ENCODE data around the gene SRA1.
A peak's percentile ranks its signal among the peaks of the same experiment; 100 is the strongest.

The SRA1 gene

GRCh38 chr5:140547508-140548299 lies 9.6 kb downstream of the SRA1 start, which contains the start of gene EIF4EBP3:
TSS of gene EIF4EBP3 (plus strand) at chr5:140547662. CDS start at chr5:140547738, 76 bp downstream.
- CTCF ChIA-PET = interaction anchor here (0.8 to 3.5 kb wide), 18 partner anchors 10 to 185 kb away, joined by 3 to 36 read pairs (median 4); partner anchors contain the start of genes APBB3, CD14, IK and NDUFA2
- peak; percentile 77 for DNase-seq (ENCODE audit: low read depth, low spot score)
- H3K4me3 ChIP-seq (ENCODE audit: low read depth, low read length) = peak within 1 kb of the TSS; percentile 49
- POLR2A ChIA-PET = interaction anchor here (0.7 to 3.0 kb wide), 12 partner anchors 9 to 152 kb away, joined by 3 to 24 read pairs (median 4); partner anchors contain the start of genes ANKHD1, APBB3, IK and NDUFA2
- TF ChIP-seq CTCF (IDR thresholded peaks at IDR 0.05; ENCODE audit: insufficient read depth, low read length, missing control alignments) = peak; percentile 70

- no peak for DNase-seq (ENCODE audit: low read depth, low spot score)
- ChIA-PET POLR2A (interaction anchor here (0.7 to 3.0 kb wide), 12 partner anchors 8 to 153 kb away, joined by 3 to 24 read pairs (median 4); partner anchors contain the start of genes ANKHD1, APBB3, IK and NDUFA2), CTCF (interaction anchor here (0.6 to 3.5 kb wide), 17 partner anchors 11 to 591 kb away, joined by 3 to 36 read pairs (median 5); partner anchors contain the start of genes APBB3, CD14, IK and NDUFA2)
- H3K4me3 ChIP-seq (ENCODE audit: low read depth, low read length) = peak overlapping the region; percentile 33
- TF ChIP-seq CTCF (IDR thresholded peaks at IDR 0.05; ENCODE audit: insufficient read depth, low read length, missing control alignments) = no peak
Observed at GRCh38 chr5:140546851-140547507, 10.3 kb downstream of the SRA1 start.

- TF ChIP-seq CTCF (IDR thresholded peaks at IDR 0.05; ENCODE audit: insufficient read depth, low read length, missing control alignments) = no peak
- ChIA-PET CTCF (interaction anchor here (1.2 to 2.8 kb wide), 2 partner anchors 173 to 183 kb away, joined by 3 to 10 read pairs; no protein-coding TSS in a partner anchor), POLR2A (interaction anchor here (0.7 kb wide), 1 partner anchor 97 kb away, joined by 3 read pairs; no protein-coding TSS in a partner anchor)
- DNase-seq (ENCODE audit: low read depth, low spot score) = no peak
- no peak overlapping the region for H3K4me3 ChIP-seq (ENCODE audit: low read depth, low read length)
Observed at GRCh38 chr5:140545606-140546005, 11.7 kb downstream of the SRA1 start.

- no peak for TF ChIP-seq CTCF (IDR thresholded peaks at IDR 0.05; ENCODE audit: insufficient read depth, low read length, missing control alignments)
- DNase-seq (ENCODE audit: low read depth, low spot score) = no peak
- no peak overlapping the region for H3K4me3 ChIP-seq (ENCODE audit: low read depth, low read length)
- ChIA-PET POLR2A (no interaction called here), CTCF (interaction anchor here (1.2 to 1.6 kb wide), 2 partner anchors 15 to 182 kb away, joined by 3 read pairs; no protein-coding TSS in a partner anchor)
Observed at GRCh38 chr5:140544986-140545385, 12.3 kb downstream of the SRA1 start.

GRCh38 chr5:140542972-140543371 lies 14.3 kb downstream of the SRA1 start:
- POLR2A ChIA-PET = interaction anchor here (0.6 kb wide), 1 partner anchor 14 kb away, joined by 3 read pairs; the partner anchor contains the start of gene SRA1
- CTCF ChIA-PET = interaction anchor here (0.6 kb wide), 1 partner anchor 35 kb away, joined by 3 read pairs; no protein-coding TSS in a partner anchor
- no peak overlapping the region for H3K4me3 ChIP-seq (ENCODE audit: low read depth, low read length)
- TF ChIP-seq CTCF (IDR thresholded peaks at IDR 0.05; ENCODE audit: insufficient read depth, low read length, missing control alignments) = no peak
- DNase-seq (ENCODE audit: low read depth, low spot score) = no peak

Measured in AG04449 (cell line).